OCI-LY7 (cell line): ENCODE results near the gene MFSD6.

ENCODE experiments used
- EZH2phosphoT487 ChIP-seq: fragments of 200-600 bp; sonication (generic); IDR thresholded peaks from 2 replicates; pipeline ENCODE4 v1.6.1; 2018; ENCODE audit warnings: low read depth, borderline replicate concordance, mild to moderate bottlenecking, mixed run types, antibody characterized with exemption, low read length, moderate library complexity, mixed read lengths
- TF ChIP-seq, protein P1 (sequence below): fragments of 200-600 bp; sonication (generic); conservative IDR thresholded peaks from 2 replicates; pipeline ENCODE4 v1.5.1; 2014; ENCODE audit warnings: mild to moderate bottlenecking, antibody characterized with exemption, low read length, moderate library complexity, mixed read lengths

- TF ChIP-seq, protein P1, sequence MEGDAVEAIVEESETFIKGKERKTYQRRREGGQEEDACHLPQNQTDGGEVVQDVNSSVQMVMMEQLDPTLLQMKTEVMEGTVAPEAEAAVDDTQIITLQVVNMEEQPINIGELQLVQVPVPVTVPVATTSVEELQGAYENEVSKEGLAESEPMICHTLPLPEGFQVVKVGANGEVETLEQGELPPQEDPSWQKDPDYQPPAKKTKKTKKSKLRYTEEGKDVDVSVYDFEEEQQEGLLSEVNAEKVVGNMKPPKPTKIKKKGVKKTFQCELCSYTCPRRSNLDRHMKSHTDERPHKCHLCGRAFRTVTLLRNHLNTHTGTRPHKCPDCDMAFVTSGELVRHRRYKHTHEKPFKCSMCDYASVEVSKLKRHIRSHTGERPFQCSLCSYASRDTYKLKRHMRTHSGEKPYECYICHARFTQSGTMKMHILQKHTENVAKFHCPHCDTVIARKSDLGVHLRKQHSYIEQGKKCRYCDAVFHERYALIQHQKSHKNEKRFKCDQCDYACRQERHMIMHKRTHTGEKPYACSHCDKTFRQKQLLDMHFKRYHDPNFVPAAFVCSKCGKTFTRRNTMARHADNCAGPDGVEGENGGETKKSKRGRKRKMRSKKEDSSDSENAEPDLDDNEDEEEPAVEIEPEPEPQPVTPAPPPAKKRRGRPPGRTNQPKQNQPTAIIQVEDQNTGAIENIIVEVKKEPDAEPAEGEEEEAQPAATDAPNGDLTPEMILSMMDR: no peak
- TF ChIP-seq EZH2phosphoT487: no peak
Observed at GRCh38 chr2:190500054-190500502, 91.9 kb downstream of the MFSD6 start.
